NT2/D1 (cell line): ENCODE measurements around the gene RGL4.
"Not testable (repeated sequence)": the region's sequence is repeated elsewhere in the genome, so short reads cannot be mapped to it uniquely, and the experiment has no call there.

Experiments
- DNase-seq: peaks from one replicate; pipeline ENCODE4 v3.0.0-alpha.2; 2011; ENCODE audit warnings: low read depth, low spot score
- H3K27me3 ChIP-seq: 2 replicates; pipeline ENCODE4 v1.6.0; 2011; ENCODE audit warnings: mild to moderate bottlenecking; ENCODE audit not compliant: insufficient read length, insufficient read depth
- H3K36me3 ChIP-seq: 2 replicates; pipeline ENCODE4 v1.6.1; 2011; ENCODE audit warnings: mild to moderate bottlenecking, low read length, mixed read lengths; ENCODE audit not compliant: insufficient read depth, insufficient read length
- H3K4me1 ChIP-seq: 2 replicates; pipeline ENCODE4 v1.5.1; 2011; ENCODE audit not compliant: insufficient read depth, insufficient read length
- H3K4me3 ChIP-seq: 2 replicates; pipeline ENCODE4 v1.5.1; 2011; ENCODE audit warnings: low read depth; ENCODE audit not compliant: insufficient read length
- H3K9ac ChIP-seq: 2 replicates; pipeline ENCODE4 v1.6.0; 2011; ENCODE audit warnings: low read depth; ENCODE audit not compliant: insufficient read length
- H3K9me3 ChIP-seq: 2 replicates; pipeline ENCODE4 v1.5.1; 2011; ENCODE audit warnings: mild to moderate bottlenecking, low read length; ENCODE audit not compliant: insufficient read depth
- SUZ12 ChIP-seq: IDR thresholded peaks from 2 replicates; pipeline ENCODE4 v1.6.1; 2011; ENCODE audit not compliant: insufficient read length, insufficient read depth; ENCODE audit errors: extremely low read depth
- YY1 ChIP-seq: IDR thresholded peaks from 2 replicates; pipeline ENCODE4 v1.6.1; 2011; ENCODE audit not compliant: insufficient read length, insufficient read depth
- ZNF274 ChIP-seq: IDR thresholded peaks from 2 replicates; pipeline ENCODE4 v1.6.1; 2011; ENCODE audit warnings: mild to moderate bottlenecking, low read depth, low read length

RGL4 gene

GRCh38 chr22:23715806-23716375 is 25.1 kb downstream of the RGL4 start:
- TF ChIP-seq SUZ12 = no peak
- TF ChIP-seq ZNF274 = no peak
- no peak for TF ChIP-seq YY1
- no peaks in the 10 kb centered on the region for H3K9me3 ChIP-seq
- no peaks in the 10 kb centered on the region for H3K27me3 ChIP-seq
- no peak overlapping the region for H3K4me3 ChIP-seq
- H3K9ac ChIP-seq = no peak overlapping the region
- H3K36me3 ChIP-seq = peaks cover 15% of the 10 kb centered on the region
- no peak for DNase-seq
- H3K4me1 ChIP-seq = no peaks in the 10 kb centered on the region

- no peaks in the 10 kb centered on the region for H3K9me3 ChIP-seq
- peak overlapping the region; percentile 79 for H3K9ac ChIP-seq
- TF ChIP-seq YY1 (peak; percentile 89), SUZ12 (no peak), ZNF274 (no peak)
- H3K36me3 ChIP-seq = peaks cover 15% of the 10 kb centered on the region
- peak overlapping the region; percentile 63 for H3K4me3 ChIP-seq
- no peaks in the 10 kb centered on the region for H3K27me3 ChIP-seq
- peak; percentile 47 for DNase-seq
- H3K4me1 ChIP-seq = no peaks in the 10 kb centered on the region
Measured at GRCh38 chr22:23716811-23717801, 26.3 kb downstream of the RGL4 start.

GRCh38 chr22:23718371-23719165 is 27.8 kb downstream of the RGL4 start:
- no peaks in the 10 kb centered on the region for H3K27me3 ChIP-seq
- DNase-seq = no peak

GRCh38 chr22:23720855-23721254 is 30.0 kb downstream of the RGL4 start:
- Histone ChIP-seq H3K36me3 (no peaks in the 10 kb centered on the region), H3K9me3 (no peaks in the 10 kb centered on the region), H3K4me1 (no peaks in the 10 kb centered on the region), H3K9ac (no peak overlapping the region), H3K4me3 (no peak overlapping the region), H3K27me3 (no peaks in the 10 kb centered on the region)
- no peak for DNase-seq
- no peak for TF ChIP-seq SUZ12
- TF ChIP-seq ZNF274 = no peak
- no peak for TF ChIP-seq YY1

More at GRCh38 chr22:23718371-23719165, 27.8 kb downstream of the RGL4 start:
- Histone ChIP-seq H3K9ac (no peak overlapping the region), H3K9me3 (no peaks in the 10 kb centered on the region), H3K4me3 (no peak overlapping the region), H3K4me1 (no peaks in the 10 kb centered on the region), H3K36me3 (peaks cover 9% of the 10 kb centered on the region)
- TF ChIP-seq YY1 (no peak), SUZ12 (no peak), ZNF274 (no peak)

GRCh38 chr22:23722160-23722559 is 31.3 kb downstream of the RGL4 start:
- no peak overlapping the region for H3K9ac ChIP-seq
- H3K36me3 ChIP-seq = no peaks in the 10 kb centered on the region
- TF ChIP-seq YY1 (no peak), ZNF274 (no peak), SUZ12 (no peak)
- no peaks in the 10 kb centered on the region for H3K4me1 ChIP-seq
- H3K27me3 ChIP-seq = no peaks in the 10 kb centered on the region
- H3K9me3 ChIP-seq = no peaks in the 10 kb centered on the region
- DNase-seq = no peak
- no peak overlapping the region for H3K4me3 ChIP-seq

GRCh38 chr22:23722724-23723123 is 31.9 kb downstream of the RGL4 start:
- H3K4me1 ChIP-seq = no peaks in the 10 kb centered on the region
- H3K4me3 ChIP-seq = no peak overlapping the region
- no peaks in the 10 kb centered on the region for H3K36me3 ChIP-seq
- no peak for DNase-seq
- H3K27me3 ChIP-seq = no peaks in the 10 kb centered on the region
- H3K9me3 ChIP-seq = no peaks in the 10 kb centered on the region
- TF ChIP-seq ZNF274 (no peak), YY1 (no peak), SUZ12 (no peak)
- no peak overlapping the region for H3K9ac ChIP-seq

GRCh38 chr22:23728108-23728507 is 37.3 kb downstream of the RGL4 start:
- H3K36me3 ChIP-seq, H3K9ac ChIP-seq, H3K9me3 ChIP-seq, DNase-seq, H3K4me1 ChIP-seq, H3K4me3 ChIP-seq, H3K27me3 ChIP-seq: not testable (repeated sequence)
